HFF-Myc (cell line): Measurements from ENCODE around the gene AGT.

ENCODE experiments used
- DNase-seq: peaks from one replicate; pipeline ENCODE4 v3.0.0-alpha.2; 2011; ENCODE audit warnings: low read depth; ENCODE audit errors: extremely low read depth
- H3K4me3 ChIP-seq: replicated peaks from 2 replicates; pipeline ENCODE4 v1.5.1; 2011; ENCODE audit warnings: low read depth, mild to moderate bottlenecking, control low read depth, low read length
- TF ChIP-seq, protein P1 (sequence below): IDR thresholded peaks from 2 replicates; pipeline ENCODE4 v1.5.1; 2012; ENCODE audit warnings: mild to moderate bottlenecking, low read depth, low read length, control low read depth; ENCODE audit errors: missing control alignments

Gene AGT

DNA sequence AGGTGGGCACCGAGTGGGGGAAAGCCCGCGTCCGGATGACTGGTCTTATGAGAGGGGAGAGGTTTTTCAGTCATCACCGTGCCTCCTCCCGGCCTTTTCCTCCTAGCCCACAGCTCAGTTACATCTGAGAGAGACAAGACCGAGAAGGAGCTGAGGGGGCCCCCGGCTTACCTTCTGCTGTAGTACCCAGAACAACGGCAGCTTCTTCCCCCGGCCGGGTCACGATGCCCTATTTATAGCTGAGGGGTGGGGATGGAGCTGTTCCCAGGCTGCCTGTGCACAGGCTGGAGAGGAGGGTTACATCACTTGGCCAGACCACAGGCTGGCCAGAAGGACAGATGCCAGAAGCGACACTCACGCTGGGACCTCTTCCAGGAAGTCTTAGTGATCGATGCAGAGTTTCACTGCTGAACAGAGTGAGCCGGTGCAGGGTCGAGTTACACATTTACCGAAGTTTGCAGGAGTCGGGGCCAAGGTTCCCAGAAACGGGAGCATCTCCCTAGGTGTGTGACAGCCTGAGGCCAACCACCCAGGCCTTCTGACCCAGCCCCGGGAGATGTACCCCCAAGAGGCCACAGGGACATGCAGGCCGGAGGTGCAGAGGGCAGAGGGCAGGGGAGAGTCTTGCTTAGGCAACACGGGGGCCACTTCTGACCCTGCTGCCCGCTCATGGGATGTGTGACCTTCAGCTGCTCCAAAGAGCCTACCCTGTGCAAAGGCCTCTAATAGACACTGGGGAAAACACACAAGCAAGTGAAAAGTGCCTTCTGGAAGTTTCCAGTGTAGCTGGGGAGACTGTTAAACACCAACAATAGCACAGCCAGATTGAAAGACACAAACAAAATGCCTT is at the start of gene AGT:
TSS of gene AGT (minus strand) at position 208 of the 850 bp plus-strand sequence. CDS start 3,299 bp downstream, outside the sequence.
- no peak within 1 kb of the TSS for H3K4me3 ChIP-seq
- TF ChIP-seq, protein P1, sequence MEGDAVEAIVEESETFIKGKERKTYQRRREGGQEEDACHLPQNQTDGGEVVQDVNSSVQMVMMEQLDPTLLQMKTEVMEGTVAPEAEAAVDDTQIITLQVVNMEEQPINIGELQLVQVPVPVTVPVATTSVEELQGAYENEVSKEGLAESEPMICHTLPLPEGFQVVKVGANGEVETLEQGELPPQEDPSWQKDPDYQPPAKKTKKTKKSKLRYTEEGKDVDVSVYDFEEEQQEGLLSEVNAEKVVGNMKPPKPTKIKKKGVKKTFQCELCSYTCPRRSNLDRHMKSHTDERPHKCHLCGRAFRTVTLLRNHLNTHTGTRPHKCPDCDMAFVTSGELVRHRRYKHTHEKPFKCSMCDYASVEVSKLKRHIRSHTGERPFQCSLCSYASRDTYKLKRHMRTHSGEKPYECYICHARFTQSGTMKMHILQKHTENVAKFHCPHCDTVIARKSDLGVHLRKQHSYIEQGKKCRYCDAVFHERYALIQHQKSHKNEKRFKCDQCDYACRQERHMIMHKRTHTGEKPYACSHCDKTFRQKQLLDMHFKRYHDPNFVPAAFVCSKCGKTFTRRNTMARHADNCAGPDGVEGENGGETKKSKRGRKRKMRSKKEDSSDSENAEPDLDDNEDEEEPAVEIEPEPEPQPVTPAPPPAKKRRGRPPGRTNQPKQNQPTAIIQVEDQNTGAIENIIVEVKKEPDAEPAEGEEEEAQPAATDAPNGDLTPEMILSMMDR, result no peak
- peak; percentile 17 for DNase-seq

DNA sequence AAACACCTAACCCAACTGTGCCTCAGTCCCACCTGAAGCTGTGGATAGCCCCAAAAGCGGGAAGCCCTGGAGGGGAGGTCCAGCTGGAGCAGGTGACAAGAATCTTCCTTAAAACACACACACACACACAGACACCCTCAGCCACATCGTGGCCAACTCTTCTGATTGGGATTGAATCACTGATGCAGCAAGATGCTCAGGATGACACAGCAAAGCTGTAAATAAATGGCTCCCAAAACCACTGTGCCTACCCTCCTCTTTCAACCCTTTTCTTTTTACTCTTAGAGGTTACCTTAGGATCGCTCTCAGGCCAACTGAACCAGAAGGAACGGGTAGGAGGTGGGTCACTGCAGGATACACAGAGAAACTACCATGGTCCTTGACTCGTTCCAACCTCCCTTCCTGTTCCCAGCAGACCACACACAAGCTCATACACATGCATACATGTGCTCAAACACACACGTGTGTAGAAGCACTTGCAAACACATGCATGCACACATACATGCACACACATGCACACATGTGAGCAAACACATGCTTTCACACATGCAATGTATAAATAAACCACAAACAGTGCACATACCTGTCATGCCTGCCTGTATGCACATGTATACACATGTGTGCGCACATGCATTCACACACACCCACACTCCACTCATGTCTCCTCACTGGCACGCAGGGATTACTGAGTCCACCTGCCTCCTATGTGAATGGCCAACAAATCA is 47.7 kb upstream of the AGT start:
- no peak overlapping the region for H3K4me3 ChIP-seq
- TF ChIP-seq, protein P1, result no peak
- DNase-seq, result no peak

DNA sequence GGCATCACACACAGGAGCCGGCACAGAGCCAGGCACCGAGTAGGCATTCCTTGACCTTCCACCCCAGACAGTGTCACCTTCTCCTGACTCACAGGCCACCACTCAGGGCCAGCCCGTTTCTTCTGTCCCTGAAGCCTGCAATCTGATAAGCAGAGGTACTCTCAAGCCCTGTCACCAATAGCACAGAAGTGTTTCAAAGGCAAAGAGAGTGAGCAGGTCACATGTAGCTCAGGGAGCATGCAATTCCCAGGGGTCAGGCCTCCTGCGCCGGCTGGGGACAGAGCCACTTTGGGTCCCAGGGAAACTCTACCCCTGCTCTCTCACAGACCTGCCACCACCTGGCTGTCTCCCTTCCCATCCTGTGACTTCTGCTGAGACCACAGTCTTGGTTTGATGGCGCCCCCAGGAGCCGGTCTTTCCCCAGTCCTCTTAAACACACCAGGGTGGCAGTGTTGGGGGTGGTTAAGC is 46.5 kb upstream of the AGT start:
- no peak for DNase-seq
- H3K4me3 ChIP-seq, result no peak overlapping the region
- TF ChIP-seq, protein P1, result no peak

DNA sequence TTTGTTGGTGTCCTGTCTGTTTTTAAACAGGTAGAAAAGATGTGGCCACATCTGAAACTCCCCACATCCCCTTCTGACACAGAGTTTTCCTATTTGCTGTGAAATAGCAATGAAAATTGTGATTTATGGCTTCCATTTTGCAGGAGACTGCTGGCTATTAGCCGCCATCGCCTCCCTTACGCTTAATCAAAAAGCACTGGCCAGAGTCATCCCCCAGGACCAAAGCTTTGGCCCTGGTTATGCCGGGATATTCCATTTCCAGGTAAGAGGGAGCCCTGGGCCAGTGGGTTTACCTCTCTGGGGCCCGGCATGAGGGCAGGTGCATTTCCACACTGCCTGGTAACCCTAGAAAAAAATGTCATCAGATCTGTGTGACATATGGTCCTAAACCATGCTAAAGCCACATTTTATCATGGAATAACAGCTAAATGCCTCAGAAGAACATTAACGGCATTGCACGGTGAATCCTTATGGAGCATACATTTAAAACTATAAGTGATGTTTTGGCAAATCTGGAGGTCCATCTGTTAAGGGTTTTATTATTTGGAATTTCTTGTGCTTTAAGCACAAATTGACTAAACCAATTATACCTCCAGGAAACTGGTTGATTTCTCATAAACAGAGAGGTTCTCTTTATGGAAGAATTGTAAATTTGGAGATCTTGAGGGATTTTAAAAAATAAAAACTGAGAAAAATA is 45.6 kb upstream of the AGT start:
- TF ChIP-seq, protein P1, result no peak
- DNase-seq, result no peak
- H3K4me3 ChIP-seq, result no peak overlapping the region

DNA sequence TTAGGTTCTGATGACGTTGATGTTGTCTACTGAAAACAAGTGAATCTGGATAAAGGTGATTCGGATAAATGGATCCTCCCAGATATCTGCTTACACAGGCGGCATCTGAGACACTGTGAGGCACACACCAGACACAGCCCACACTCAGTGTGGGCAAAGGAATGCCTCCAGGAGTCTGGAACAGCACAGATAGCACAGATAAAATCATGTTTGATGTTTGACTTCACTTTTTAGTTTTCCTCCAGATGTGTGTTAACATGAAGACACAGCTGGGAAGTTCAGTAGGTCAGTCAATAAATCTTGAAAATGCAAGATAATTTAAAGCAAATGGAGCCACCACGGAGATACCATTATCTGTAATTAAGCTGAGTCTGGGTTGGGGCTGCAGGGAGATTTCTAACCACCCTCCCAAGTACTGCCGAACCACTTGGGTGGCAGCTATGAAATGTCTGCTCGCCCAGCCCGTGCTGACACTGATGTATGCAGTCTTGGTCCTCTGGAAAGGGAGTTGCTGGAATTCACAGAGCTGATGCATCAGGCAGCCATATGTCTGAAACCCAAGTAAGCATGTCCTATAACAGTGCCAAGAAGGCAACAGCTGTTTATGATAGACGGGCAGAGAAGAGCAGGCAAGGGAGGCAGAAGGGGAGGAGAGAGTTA is 44.9 kb upstream of the AGT start:
- DNase-seq, result peak; percentile 72
- TF ChIP-seq, protein P1, result no peak
- no peak overlapping the region for H3K4me3 ChIP-seq
